ENCODE results near the gene ARHGAP6. TPM values are rescaled to one million over a fixed set of nuclear protein-coding genes. Genes with fewer than 3 reads are reported as not detected.

The ARHGAP6 gene
- total and polyA plus RNA-seq, 2 experiments from 2014 or later = 0.26 to 0.59 TPM

DNA sequence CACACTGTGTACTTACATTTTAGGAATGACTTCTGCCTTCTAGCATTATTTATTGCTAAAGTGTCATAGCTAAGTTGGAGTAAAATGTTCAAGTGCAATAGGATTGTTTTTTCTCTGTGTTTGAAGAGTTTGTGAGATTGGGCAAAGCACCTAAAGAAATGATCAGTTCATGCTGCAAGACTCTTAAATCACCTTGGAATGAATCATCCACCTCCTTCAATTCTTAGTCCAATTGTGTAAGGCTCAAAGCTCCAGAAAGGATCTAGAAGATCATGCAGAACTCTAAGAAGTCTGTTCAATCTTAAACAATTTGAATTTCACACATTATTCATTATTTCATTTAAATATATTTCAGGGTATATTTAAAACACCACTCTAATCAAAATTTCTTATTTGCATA, 235.4 kb downstream of the ARHGAP6 start (continued):
- TF ChIP-seq, protein P1, sequence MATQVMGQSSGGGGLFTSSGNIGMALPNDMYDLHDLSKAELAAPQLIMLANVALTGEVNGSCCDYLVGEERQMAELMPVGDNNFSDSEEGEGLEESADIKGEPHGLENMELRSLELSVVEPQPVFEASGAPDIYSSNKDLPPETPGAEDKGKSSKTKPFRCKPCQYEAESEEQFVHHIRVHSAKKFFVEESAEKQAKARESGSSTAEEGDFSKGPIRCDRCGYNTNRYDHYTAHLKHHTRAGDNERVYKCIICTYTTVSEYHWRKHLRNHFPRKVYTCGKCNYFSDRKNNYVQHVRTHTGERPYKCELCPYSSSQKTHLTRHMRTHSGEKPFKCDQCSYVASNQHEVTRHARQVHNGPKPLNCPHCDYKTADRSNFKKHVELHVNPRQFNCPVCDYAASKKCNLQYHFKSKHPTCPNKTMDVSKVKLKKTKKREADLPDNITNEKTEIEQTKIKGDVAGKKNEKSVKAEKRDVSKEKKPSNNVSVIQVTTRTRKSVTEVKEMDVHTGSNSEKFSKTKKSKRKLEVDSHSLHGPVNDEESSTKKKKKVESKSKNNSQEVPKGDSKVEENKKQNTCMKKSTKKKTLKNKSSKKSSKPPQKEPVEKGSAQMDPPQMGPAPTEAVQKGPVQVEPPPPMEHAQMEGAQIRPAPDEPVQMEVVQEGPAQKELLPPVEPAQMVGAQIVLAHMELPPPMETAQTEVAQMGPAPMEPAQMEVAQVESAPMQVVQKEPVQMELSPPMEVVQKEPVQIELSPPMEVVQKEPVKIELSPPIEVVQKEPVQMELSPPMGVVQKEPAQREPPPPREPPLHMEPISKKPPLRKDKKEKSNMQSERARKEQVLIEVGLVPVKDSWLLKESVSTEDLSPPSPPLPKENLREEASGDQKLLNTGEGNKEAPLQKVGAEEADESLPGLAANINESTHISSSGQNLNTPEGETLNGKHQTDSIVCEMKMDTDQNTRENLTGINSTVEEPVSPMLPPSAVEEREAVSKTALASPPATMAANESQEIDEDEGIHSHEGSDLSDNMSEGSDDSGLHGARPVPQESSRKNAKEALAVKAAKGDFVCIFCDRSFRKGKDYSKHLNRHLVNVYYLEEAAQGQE (IDR thresholded peaks at IDR 0.05; ENCODE audit: unreplicated experiment) = no peak
- TF ChIP-seq ETS1 (IDR thresholded peaks at IDR 0.05) (no peak), ZNF114 (CRISPR knock-in tag; IDR thresholded peaks at IDR 0.05) (no peak)

DNA sequence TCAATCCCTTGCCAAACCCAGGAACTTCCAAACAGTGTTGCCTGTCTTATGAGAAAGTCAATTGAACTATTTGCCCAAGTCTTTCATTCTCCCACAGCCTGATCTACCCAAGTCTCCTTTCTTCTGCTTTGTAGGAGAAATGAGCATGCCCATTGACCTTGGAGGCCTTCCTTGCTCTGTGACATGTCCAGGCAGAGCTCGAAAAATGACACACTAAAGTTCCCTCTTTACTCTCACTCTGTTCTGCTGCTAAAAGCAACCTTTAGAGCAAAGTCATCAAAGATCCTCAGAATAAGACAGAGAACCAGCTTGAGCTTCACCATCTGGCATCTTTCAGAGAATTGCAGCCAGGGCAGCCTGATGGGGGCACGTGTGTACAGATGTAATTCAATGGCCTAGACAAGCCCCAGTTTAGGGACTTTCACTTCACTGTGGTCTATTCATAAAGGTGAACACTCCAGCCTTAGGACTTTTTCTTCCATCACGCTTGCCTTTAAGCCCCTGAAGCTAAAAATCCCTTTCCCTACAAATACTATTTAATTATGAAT, 236.1 kb downstream of the ARHGAP6 start:
- Histone ChIP-seq H3K9me2 (ENCODE audit: insufficient read depth) (no peaks in the 10 kb centered on the region), H4K20me1 (replicated peaks; ENCODE audit: insufficient read depth) (no peaks in the 10 kb centered on the region), H3K27me3 (ENCODE audit: insufficient read depth) (peaks cover 31% of the 10 kb centered on the region), H3K4me3 (no peak overlapping the region), H3F3A (replicated peaks; ENCODE audit: low read depth) (no peaks in the 10 kb centered on the region), H3K79me2 (replicated peaks; ENCODE audit: insufficient read depth) (no peaks in the 10 kb centered on the region), H3K4me2 (no peak overlapping the region), H2AFZ (no peak overlapping the region), H3K4me1 (ENCODE audit: insufficient read depth) (no peaks in the 10 kb centered on the region), H3K27ac (ENCODE audit: low read depth) (no peak overlapping the region), H3K36me3 (ENCODE audit: insufficient read depth) (no peaks in the 10 kb centered on the region)
- Mint-ChIP-seq H3K9me3 (no peaks in the 10 kb centered on the region), H3K4me3 (no peak overlapping the region), H3K36me3 (ENCODE audit: low read depth) (no peaks in the 10 kb centered on the region), H3K27ac (no peak overlapping the region), H3K4me1 (peaks cover 14% of the 10 kb centered on the region; the same call in 2 of the 3 replicates), H3K27me3 (ENCODE audit: insufficient read depth, low read depth, poor library complexity) (peaks cover 6% of the 10 kb centered on the region)
- no peak for TF ChIP-seq NANOG (IDR thresholded peaks at IDR 0.05; ENCODE audit: borderline replicate concordance)
- no peak for TF ChIP-seq CTCF (conservative IDR thresholded peaks at IDR 0.05; ENCODE audit: low read depth in 2 of 2)
- TF ChIP-seq ZNF114 (CRISPR knock-in tag; IDR thresholded peaks at IDR 0.05) = no peak
- TF ChIP-seq CREB1 (CRISPR knock-in tag; IDR thresholded peaks at IDR 0.05; ENCODE audit: low read depth) = no peak
- ATAC-seq (no peak), DNase-seq (ENCODE audit: low spot score) (no peak)
